Activated T-cell treated with anti-CD3 and anti-CD28 coated beads for 24 hours (primary cell): Measurements from ENCODE around the gene ZNF710.
"Not testable (repeated sequence)": the region's sequence is repeated elsewhere in the genome, so short reads cannot be mapped to it uniquely, and the experiment has no call there.

Source experiments
- DNase-seq: peaks from one replicate; pipeline ENCODE4 v3.0.0-alpha.2; 2020; ENCODE audit warnings: low read depth

ZNF710 gene

DNA sequence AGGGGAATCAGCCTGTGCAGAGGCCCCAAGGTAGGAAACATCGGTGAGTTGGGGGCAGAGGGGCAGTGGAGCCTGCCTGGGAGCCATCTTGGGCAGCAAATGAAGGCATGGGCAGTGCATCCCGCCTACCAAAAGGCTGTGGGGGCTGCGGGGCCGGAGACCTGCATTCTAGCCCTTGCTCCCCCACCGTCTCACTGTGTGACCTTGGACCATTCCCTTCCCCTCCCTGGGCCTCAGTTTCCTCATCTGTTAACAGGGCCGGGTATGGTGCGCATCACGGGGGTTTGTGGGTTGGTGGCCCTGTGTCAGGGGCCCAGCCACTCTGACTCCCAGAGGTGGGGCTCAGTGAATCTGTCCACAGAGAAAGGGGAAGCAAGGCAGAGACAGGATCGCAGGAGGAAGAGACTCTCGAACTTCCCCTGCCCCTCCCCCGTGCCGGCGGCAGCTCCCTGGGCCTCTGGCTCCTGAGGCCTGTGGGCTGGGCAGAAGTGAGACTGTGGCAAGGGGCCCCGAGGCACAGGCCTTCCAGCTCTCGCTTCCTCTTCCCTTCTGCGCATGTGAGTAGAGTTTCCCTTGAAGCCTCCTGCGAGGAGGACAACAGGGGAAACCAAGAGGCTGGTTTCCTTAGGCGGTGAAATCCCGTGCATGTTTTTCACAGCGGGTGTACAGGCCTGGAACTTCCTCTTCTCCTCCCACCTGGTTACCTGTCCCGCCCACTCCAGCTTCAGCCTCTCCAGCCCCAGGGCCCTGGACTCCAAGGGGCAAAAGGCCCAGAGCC lies 58.3 kb downstream of the ZNF710 start:
- peak; percentile 71 for DNase-seq

DNA sequence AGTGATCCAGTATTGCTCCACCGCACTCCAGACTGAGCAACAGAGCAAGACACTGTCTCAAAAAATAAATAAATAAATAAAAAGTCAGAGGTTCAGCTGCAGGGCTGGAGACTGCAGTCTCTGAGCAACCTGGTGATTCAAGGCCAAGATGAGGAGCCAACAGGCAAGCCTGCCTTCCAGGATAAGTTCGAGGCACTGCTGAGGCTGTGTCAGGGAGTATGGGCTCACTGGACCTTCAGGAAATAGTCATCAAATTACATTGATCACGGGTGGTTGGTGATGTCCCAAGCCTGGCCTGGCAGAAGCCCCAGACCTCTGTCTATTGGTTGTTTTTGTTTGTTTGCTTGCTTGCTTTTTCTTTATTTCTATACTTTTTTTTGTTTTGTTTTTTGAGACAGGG lies 59.7 kb downstream of the ZNF710 start:
- DNase-seq, result no peak

DNA sequence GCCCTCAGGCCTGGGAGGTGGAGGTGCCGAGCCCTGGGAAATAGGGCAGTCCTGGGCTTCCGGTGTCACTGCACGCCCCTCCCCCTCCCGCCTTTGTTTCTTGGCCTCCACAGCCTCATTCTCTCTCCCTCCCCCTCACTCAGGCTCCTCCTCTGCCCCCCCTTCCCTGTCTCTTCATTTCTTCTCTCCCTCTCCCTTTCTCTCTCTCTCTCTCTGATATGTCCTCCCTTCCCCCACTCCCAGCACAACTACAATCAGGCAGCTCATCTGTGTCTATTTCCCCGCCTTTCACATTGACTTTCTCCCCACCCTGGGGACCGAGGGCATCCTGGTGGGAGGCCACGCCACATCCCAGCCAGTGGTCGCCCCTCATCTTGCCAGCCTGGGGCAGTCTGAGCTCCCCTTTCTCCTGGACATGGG lies 60.9 kb downstream of the ZNF710 start:
- no peak for DNase-seq

DNA sequence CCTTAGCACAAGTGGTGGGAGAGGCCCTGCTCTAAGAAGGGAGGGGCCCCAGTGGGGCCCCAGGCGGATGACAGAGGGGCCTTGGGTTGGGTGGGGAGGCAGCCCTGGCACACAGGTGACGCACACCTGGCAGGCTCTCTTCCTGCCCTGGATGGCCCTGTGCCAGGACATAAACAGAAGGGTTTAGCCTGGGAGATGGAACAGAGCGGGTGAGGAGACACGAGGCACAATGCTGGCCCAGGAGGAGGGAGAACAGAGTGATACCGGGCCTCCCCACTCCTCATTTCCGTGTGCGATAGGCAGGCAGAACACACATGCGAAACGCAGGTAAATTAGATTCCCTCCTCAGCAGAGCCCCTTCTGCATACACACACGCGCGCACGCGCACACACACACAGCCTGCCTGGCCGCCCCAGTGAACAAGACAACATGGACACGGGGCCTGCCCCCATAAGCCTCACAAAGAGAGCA lies 61.4 kb downstream of the ZNF710 start:
- no peak for DNase-seq

DNA sequence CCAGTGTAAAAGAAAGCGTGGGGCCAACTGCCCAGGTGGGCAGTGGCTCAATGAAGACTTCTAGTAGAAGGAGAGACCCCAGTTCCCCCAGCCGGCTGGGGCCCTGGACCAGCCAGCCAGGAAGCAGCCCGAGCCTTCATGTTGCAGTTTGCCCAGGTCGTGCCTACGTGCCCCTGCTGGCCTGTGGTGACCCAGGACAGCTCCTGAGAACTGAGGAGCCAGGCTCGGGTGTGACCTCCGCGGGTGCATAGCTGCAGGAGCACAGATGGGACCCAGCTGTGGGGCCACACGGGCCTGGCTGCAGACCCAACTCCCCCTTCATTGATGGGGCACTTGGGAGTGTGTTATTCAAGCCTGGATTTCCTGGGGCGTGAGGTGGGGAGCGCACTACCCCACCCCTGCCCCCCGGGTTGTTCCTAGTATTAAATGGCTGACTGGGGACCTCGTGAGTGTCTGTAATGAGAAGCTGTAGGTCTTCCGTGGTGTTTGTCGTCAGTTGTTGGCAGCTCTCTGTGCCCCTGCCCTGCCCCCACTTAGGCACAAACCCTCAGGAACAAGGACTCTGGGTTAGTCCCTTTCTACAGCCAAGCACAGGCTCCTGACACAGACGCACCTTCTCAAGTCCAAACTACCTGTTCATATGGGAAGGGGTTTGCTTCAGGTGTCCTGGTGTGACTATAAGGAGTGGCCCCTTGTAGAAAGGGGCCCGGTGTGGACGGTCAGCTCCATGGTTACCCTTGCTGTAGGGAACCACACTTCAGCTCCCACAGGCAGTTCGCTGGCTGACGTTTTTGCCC lies 62.0 kb downstream of the ZNF710 start:
- DNase-seq, result no peak

DNA sequence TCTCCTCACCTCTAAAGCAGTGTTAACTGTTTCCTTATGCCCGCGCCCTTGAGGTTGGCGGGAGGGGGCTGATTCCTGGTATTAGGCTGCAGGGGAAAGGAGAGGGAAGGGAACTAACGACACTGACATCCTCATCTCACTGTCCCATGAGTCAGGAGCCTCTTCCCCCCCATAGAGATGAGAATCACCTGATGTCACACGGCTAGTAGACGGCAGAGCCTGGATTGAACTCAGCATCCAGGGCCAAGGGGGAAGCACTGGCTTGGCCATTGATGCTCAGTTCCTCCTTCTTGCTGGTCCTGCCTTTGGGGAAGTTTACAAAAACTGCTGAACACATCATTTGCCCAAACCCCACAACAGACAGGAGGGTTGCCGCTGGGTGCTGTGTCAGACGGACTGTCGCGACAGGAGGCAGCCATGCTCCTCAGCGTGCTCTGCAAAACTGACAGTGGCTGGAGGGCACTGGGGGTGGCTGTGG lies 62.7 kb downstream of the ZNF710 start:
- no peak for DNase-seq

DNA sequence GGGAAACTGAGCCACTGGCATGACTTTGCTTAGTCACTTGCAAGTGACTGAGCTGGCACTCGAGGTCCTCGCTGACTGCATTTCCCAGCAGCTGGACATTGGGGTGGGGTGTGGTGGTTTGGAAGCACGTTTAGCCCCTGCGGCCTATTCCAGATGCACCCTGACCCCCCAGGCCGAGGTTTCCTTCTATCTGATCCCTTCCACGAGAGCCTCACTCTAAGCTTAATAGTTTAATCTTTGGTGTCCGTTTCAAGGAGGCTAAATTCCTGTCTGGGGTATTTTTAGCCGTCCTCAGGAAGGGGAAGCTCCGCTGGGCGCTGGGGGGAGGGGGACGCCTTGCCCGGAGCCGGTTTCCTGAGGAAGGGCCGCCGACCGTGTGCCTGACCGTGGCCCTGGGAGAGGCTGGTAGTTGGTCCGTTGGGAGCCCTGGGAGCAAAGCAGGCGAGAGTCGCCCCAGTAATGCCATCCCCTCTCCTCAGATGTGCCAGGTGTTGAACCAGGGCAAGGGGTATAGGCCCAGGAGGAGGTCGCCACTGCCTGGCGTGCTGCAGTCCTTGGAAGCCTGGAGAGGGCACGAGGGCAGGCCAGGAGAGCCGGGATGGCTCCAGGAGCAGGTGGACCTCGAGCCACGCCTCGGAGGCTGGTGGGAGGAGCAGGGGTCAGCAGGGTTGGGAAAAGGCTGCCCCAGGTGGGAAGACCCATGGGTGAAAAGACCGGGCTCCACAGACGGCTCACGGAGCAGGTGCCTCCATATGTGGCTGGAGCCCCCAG lies 64.0 kb downstream of the ZNF710 start:
- DNase-seq, result no peak

DNA sequence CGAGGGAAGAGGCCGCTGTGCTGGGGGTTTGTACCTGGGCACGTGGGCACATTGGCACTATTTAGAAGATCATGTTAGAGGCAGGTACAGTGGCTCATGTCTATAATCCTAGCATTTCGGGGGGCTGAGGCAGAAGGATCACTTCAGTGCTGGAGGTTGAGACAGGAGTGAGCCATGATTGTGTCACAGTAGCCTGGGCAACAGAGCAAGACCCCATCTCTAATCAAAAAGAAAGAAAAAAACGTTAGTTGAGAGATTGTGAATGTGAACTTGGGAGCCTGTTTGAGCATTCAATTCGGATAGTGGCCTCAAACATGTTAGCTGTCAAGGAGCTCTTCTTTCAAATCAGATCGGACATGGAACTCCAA lies 64.5 kb downstream of the ZNF710 start:
- no peak for DNase-seq

DNA sequence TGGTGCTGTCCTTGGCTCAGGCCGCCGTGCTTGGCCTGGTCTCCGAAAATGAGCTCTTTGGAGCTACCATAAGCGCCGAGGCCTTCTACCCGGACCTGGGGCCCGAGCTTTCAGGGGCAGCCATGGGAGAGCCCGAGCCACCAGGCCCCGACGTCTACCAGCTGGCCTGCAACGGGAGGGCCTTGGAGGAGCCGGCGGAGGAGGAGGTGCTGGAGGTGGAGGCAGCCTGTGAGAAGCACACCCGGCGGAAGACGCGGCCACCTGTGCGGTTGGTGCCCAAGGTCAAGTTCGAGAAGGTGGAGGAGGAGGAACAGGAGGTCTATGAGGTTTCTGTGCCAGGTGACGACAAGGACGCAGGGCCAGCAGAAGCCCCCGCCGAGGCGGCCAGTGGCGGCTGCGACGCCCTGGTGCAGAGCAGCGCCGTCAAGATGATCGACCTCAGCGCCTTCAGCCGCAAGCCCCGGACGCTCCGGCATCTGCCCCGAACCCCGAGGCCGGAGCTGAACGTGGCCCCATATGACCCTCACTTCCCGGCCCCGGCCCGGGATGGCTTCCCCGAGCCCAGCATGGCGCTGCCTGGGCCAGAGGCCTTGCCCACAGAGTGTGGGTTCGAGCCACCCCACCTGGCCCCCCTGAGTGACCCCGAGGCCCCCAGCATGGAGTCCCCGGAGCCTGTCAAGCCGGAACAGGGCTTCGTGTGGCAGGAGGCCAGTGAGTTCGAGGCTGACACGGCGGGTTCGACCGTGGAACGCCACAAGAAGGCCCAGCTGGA lies 66.2 kb downstream of the ZNF710 start:
- no peak for DNase-seq

DNA sequence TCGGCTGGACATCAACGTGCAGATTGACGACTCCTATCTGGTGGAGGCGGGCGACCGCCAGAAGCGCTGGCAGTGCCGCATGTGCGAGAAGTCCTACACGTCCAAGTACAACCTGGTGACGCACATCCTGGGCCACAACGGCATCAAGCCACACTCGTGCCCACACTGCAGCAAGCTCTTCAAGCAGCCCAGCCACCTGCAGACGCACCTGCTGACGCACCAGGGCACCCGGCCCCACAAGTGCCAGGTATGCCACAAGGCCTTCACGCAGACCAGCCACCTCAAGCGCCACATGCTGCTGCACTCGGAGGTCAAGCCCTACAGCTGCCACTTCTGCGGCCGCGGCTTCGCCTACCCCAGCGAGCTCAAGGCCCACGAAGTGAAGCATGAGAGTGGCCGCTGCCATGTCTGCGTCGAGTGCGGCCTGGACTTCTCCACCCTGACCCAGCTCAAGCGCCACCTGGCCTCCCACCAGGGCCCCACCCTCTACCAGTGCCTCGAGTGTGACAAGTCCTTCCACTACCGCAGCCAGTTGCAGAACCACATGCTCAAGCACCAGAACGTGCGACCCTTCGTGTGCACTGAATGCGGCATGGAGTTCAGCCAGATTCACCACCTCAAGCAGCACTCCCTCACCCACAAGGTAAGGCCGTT lies 67.0 kb downstream of the ZNF710 start:
- no peak for DNase-seq

DNA sequence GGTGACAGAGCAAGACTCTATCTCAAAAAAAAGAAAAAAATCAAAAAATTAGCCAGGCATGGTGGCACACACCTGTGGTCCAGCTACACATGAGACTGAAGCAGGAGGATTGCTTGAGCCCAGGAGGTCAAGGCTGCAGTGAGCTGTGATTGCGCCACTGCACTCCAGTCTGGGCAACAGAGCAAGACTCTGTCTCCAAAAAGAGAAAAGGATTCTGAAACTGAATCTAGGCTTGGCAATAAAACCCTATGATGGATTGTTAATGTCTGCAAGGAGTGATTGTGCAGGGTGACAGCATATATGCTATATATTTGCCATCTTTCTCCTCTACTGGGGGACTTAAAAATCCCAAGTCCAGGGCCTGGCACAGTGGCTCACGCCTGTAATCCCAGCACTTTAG lies 69.5 kb downstream of the ZNF710 start:
- not testable (repeated sequence) for DNase-seq

DNA sequence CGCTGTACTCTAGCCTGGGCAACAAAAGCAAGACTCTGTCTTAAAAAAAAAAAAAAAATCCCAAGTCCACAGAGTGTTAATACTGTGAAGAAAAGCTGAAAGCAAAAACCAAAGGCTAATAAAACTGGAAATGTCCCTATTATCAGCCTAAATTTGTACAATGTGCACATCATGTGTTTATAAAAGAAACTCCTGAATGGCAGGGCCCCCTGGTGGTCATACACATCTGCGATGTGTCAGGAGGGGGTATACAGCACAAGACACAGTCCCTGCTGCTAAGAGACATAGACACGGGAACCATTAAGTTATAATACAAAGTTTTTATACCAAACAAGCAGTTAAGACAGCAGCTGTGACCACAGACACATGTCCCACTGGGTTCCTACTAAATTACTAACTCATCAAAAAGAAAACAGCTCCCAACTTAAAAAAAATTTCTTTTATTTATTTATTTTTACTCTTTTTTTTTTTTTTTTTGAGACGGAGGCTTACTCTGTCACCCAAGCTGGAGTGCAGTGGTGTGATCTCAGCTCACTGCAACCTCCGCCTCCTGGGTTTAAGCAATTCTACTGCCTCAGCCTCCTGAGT lies 70.2 kb downstream of the ZNF710 start:
- DNase-seq, result peak; percentile 68

DNA sequence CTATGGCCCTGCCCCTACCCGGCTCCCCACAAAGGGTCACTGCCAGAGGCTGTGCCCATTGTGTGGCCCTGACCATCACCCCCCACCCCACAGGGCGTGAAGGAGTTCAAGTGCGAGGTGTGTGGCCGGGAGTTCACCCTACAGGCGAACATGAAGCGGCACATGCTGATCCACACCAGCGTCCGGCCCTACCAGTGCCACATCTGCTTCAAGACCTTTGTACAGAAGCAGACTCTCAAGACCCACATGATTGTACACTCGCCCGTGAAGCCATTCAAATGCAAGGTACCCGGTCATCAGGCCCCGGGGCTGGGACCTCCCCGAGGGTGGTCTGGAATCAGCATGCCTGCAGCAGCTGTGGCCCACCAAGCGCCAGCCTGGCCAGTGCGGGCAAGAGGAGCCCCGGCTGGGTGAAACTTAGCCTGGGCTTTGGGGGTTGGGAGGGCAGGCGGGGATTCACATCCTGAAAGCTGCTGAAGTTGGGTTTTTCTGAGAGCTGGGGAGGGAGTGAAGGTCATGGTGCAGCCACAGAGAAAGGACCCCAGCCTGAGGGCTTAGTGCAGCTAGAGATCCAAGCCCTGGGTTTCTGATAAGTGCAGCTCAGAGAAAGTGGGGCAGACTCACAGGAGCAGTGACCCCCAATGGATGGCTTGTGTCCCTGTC lies 72.0 kb downstream of the ZNF710 start:
- no peak for DNase-seq

DNA sequence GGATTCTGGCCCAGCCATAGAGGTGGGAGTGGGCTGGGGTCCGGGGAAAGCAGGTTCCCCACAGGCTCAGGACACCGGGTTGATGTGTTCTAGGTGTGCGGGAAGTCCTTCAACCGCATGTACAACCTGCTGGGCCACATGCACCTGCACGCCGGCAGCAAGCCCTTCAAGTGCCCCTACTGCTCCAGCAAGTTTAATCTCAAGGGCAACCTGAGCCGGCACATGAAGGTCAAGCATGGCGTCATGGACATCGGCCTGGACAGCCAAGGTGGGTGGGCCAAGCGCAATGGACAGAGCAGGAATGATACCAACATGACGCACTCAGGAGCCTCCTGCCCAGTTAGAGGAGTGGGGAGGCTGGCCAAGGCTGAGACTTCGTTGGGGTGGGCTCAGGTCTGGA lies 72.9 kb downstream of the ZNF710 start:
- DNase-seq, result no peak

DNA sequence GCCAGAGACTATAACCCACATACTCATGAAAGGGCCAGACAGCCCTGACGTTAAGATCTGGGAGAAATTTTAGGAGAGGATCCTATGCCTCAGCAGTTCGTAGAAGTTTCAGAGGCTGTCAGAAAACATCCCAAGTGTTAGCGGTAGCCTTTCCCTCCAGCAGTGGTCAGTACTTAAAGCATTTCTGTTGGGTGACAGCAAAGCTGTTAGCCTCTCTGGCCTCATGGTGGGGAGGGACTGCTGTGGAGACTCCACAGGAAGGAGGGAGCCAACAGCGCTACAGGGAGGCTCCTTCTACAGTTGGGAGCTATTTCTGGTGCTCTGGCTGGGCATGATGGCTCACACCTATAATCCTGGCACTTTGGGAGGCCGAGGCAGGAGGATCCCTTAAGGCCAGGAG lies 73.8 kb downstream of the ZNF710 start:
- DNase-seq, result no peak

DNA sequence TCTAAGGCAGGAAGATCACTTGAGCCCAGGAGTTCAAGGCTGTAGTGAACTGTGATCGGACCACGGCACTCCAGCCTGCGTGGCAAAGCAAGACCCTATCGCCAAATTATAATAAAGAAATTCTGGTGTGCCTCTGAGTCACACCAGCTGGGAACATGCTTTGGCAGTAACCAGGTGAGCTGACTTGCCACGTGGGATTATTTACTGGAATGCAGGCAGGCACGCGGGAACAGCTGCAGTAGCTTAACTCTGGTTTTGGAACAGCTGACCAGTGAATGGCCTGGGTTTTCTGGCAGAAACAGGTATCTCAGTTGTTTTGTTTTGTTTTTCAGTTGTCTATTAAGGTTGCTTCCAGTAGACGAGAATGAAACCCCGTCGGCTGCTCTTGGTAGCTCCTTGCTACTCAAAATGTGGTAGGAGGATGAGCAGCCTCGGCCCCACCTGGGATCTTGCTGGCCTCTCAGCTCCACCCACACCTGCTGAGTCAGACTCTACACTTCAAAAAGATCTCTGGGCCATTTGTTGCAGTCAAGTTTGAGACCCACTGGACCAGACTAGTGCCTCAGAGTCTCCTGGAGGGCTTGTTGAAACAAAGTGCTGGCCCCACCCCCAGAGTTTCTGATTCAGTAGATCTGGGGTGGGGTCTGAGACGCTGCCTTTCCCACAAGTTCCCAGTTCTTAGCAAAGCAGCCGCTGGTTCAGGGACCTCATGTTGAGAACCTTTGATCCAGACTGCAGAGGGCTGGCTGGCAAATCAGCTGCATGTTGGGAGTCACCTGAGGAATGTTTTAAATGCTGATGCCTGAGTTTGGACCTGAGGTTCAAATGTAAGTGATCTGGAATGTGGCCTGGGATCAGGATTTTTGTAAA lies 74.5 kb downstream of the ZNF710 start:
- DNase-seq, result no peak

DNA sequence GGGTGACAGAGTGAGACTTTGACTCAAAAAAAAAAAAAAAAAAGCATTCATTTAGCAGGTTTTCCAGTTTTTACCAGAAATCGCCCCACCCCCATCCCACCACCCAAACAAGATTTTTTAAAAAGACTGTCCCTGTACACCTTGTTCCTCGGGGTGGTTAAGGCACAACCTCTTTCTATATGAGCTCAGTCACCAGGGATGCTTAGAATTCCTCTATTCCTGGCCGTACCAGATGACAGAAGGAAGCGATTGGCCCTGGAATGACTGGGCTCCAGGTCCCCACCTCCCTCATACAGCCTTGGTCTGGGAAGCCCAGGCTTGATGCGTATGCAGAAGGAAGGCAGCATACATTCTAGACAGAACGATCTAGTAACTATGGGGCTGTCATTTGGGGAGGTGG lies 75.6 kb downstream of the ZNF710 start:
- no peak for DNase-seq

DNA sequence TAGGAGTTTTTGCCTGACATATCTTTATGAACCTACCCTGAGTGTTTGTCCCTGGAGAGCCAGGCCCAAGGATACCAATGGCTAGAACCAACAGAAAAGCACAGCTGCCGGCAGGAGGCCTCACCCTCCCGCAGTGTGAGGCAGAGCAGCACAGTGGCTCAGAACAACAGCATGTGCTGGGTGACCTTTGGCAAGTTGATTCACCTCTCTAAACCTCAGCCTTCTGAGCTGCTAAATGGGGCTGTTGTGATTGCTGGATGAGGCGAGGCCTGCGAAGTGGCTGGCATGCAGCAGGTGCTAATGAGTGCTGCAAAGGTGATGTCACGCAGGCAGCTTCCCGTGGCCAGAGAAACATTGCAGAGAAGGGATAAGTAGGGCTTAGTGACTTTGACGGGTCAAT lies 77.8 kb downstream of the ZNF710 start:
- no peak for DNase-seq
